PC-9 (cell line): ENCODE data around the gene SAMD14.

Source experiments
- CTCF ChIP-seq: fragments of 200-600 bp; sonication (generic); conservative IDR thresholded peaks from 2 replicates; pipeline ENCODE4 v1.6.1; 2017; ENCODE audit warnings: mixed run types, antibody characterized with exemption, mild to moderate bottlenecking, moderate library complexity
- EZH2 ChIP-seq: fragments of 200-600 bp; sonication (generic); IDR thresholded peaks from 2 replicates; pipeline ENCODE4 v1.8.0; 2017; ENCODE audit warnings: antibody characterized with exemption, low read depth

- TF ChIP-seq EZH2, result no peak
- TF ChIP-seq CTCF, result 0 out of 2 replicates have a peak, but pooled peaks have one; percentile 9
These were observed 11.2 kb upstream of the SAMD14 start for GRCh38 chr17:50141026-50141744.
